ENCODE results near the gene KMT5B.

The KMT5B gene

DNA sequence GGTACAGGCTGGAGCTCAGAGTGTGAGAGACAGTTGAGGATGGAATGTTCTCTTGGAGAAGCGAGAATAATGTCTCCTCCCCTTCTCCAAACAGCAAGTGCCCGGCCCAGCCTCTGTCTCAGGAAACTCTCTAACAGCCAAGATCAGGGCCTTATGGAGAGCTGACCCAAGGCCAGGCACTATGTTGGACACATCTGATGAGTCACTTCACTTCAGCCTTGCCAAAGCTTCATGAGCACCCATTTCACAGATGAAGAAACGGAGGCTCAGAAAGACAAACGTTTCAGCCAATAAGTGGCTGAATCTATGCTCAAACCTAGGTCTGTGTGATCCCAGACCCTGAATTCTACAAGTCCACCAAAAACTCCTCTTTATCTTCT is 69.8 kb downstream of the KMT5B start:
- TF ChIP-seq, protein P1, sequence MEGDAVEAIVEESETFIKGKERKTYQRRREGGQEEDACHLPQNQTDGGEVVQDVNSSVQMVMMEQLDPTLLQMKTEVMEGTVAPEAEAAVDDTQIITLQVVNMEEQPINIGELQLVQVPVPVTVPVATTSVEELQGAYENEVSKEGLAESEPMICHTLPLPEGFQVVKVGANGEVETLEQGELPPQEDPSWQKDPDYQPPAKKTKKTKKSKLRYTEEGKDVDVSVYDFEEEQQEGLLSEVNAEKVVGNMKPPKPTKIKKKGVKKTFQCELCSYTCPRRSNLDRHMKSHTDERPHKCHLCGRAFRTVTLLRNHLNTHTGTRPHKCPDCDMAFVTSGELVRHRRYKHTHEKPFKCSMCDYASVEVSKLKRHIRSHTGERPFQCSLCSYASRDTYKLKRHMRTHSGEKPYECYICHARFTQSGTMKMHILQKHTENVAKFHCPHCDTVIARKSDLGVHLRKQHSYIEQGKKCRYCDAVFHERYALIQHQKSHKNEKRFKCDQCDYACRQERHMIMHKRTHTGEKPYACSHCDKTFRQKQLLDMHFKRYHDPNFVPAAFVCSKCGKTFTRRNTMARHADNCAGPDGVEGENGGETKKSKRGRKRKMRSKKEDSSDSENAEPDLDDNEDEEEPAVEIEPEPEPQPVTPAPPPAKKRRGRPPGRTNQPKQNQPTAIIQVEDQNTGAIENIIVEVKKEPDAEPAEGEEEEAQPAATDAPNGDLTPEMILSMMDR (IDR thresholded peaks at IDR 0.05; ENCODE audit: low read depth, low read length), result no peak
- H3K4me3 ChIP-seq (ENCODE audit: low read depth, low read length), result no peak overlapping the region
- DNase-seq (ENCODE audit: low read depth, low spot score), result no peak
- in situ Hi-C loops (cut with HindIII; ENCODE audit: low sequenced_read_pairs), result no loop called here

GRCh38 chr11:68142441-68143309 is 70.4 kb downstream of the KMT5B start:
- in situ Hi-C loops (cut with HindIII; ENCODE audit: low sequenced_read_pairs), result no loop called here
- TF ChIP-seq, protein P1 (IDR thresholded peaks at IDR 0.05; ENCODE audit: low read depth, low read length), result no peak
- DNase-seq (ENCODE audit: low read depth, low spot score), result no peak
- H3K4me3 ChIP-seq (ENCODE audit: low read depth, low read length), result no peak overlapping the region

GRCh38 chr11:68142028-68142412 is 71.1 kb downstream of the KMT5B start:
- DNase-seq (ENCODE audit: low read depth, low spot score), result no peak
- TF ChIP-seq, protein P1 (IDR thresholded peaks at IDR 0.05; ENCODE audit: low read depth, low read length), result no peak
- in situ Hi-C loops (cut with HindIII; ENCODE audit: low sequenced_read_pairs), result no loop called here
- no peak overlapping the region for H3K4me3 ChIP-seq (ENCODE audit: low read depth, low read length)

DNA sequence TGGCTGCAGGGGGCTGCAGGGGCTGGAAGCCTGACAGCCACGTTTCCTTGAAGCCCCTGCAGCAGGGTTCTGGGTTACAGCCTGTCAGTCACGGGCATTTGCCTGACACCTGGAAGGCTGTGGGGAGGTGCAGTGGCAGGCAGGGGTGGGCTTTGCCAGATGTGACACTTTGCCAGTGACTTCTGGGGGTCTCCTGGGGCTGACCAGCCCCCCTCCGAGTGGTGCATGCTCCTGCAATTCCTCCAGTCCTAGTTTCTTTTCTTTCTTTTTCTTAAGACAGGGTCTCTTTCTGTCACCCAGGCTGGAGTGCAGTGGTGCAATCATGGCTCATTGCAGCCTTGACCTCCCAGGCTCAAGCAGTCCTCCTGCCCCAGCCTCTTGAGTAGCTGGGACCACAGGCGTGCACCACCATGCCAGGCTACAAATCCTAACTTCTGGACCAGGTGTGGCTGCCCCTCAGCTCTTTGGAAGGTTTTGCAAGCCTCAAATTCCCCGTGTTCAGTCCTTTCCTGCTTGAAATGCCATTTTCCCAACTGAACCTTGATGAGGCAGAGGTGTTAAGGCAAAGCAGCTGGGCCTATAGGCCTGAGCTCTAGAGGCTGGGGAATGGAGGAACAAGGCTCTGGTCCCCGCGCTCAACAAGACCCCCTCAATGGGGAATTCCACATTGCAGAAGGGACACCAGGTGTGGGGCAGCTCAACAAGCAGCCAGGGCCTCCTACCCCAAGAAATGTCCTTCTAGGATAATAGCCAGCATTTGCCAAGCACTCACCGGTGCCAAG is 71.7 kb downstream of the KMT5B start:
- TF ChIP-seq, protein P1 (IDR thresholded peaks at IDR 0.05; ENCODE audit: low read depth, low read length), result no peak
- DNase-seq (ENCODE audit: low read depth, low spot score), result no peak
- H3K4me3 ChIP-seq (ENCODE audit: low read depth, low read length), result no peak overlapping the region
- in situ Hi-C loops (cut with HindIII; ENCODE audit: low sequenced_read_pairs), result no loop called here

DNA sequence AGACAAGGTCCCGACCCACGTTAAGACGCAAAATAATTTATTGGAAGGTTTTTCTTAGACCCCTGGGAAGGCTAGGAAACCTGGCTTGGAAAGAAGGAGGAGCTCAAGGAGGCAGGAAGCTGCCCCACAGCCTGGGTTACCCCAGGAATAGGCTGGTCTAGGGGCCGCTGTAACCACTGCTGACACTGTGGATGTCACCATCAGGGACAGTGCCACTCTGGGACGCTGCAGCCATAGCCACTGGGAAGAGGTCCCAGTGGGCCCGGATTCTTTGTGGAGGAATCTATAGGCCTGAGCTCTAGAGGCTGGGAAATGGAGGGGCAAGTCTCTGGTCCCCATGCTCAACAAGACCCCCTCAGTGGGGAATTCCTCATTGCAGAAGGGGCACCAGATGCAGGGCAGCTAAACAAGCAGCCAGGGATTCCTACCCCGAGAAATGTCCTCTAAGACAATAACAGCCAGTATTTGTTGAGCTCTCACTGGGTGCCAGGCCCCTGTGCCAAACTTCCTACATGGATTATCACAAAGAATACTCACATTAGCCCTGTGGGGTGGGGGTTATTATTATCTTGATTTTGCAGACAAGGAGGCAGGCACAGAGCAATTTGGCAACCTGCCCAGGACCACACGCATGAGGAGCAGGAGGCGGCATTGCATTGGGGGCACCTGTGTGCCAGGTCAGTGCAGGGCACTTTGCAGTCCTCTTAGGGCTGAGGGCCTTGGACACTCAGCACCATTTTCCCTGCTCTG is 72.4 kb downstream of the KMT5B start:
- TF ChIP-seq, protein P1 (IDR thresholded peaks at IDR 0.05; ENCODE audit: low read depth, low read length), result no peak
- no peak overlapping the region for H3K4me3 ChIP-seq (ENCODE audit: low read depth, low read length)
- DNase-seq (ENCODE audit: low read depth, low spot score), result no peak
- in situ Hi-C loops (cut with HindIII; ENCODE audit: low sequenced_read_pairs), result no loop called here

GRCh38 chr11:68138237-68138636 is 74.9 kb downstream of the KMT5B start:
- TF ChIP-seq, protein P1 (IDR thresholded peaks at IDR 0.05; ENCODE audit: low read depth, low read length), result no peak
- in situ Hi-C loops (cut with HindIII; ENCODE audit: low sequenced_read_pairs), result no loop called here
- H3K4me3 ChIP-seq (ENCODE audit: low read depth, low read length), result no peak overlapping the region
- DNase-seq (ENCODE audit: low read depth, low spot score), result no peak

Measured in astrocyte of the spinal cord (primary cell).